Thoracic aorta (tissue), 2 donors: ENCODE results near the gene ZBTB8A. TPM values are rescaled to one million over a fixed set of nuclear protein-coding genes. Genes with fewer than 3 reads are reported as not detected.

Experiments used
- ATAC-seq: fragments of 150-250 bp; one replicate; pipeline ENCODE4 v1.8.0; 2017; ENCODE audit warnings: low read depth; ENCODE audit not compliant: insufficient number of reproducible peaks, low FRiP score
- DNase-seq: peaks from one replicate; pipeline ENCODE4 v3.0.0-alpha.2; 2020; ENCODE audit warnings: low spot score
- H3K27ac ChIP-seq, 2 donors: fragments of 200-600 bp; sonication (generic); 1 replicate in 1 of 2; 2 replicates in 1 of 2; pipeline ENCODE4 v1.5.1; 2016; ENCODE audit warnings: mild to moderate bottlenecking in 2 of 2, moderate library complexity in 2 of 2
- H3K27me3 ChIP-seq: fragments of 200-600 bp; sonication (generic); replicated peaks from 2 replicates; pipeline ENCODE4 v1.6.0; 2016; ENCODE audit warnings: mild to moderate bottlenecking; ENCODE audit not compliant: insufficient read depth
- H3K36me3 ChIP-seq: fragments of 200-600 bp; sonication (generic); one replicate; pipeline ENCODE4 v1.5.1; 2016
- H3K4me1 ChIP-seq, 2 donors: fragments of 200-600 bp; sonication (generic); 1 replicate in 1 of 2; 2 replicates in 1 of 2; pipeline versions ENCODE4 v1.5.1 to v1.6.0; 2016; ENCODE audit warnings: low read depth in 2 of 2, mild to moderate bottlenecking in 1 of 2; ENCODE audit not compliant: control insufficient read depth in 1 of 2
- H3K4me3 ChIP-seq: fragments of 200-600 bp; sonication (generic); 2 replicates; pipeline ENCODE4 v1.5.1; 2016; ENCODE audit warnings: mild to moderate bottlenecking
- H3K9me3 ChIP-seq: fragments of 200-600 bp; sonication (generic); 2 replicates; pipeline ENCODE4 v1.5.1; 2016
- total RNA-seq, 2 donors: library from RNA; depleted of rRNA; stranded (reverse); fragments of >200 nt; gene quantifications; one replicate each; pipeline versions ENCODE4 v1.1.0 to v1.2.3, GENCODE V29; 2016
- TF ChIP-seq, protein P1 (sequence below): fragments of 200-600 bp; sonication (generic); IDR thresholded peaks from one replicate; pipeline ENCODE4 v1.5.1; 2019; ENCODE audit warnings: antibody characterized with exemption

Gene ZBTB8A
- total RNA-seq, 2 donors from 2014 or later: 4.5 to 5.6 TPM

DNA sequence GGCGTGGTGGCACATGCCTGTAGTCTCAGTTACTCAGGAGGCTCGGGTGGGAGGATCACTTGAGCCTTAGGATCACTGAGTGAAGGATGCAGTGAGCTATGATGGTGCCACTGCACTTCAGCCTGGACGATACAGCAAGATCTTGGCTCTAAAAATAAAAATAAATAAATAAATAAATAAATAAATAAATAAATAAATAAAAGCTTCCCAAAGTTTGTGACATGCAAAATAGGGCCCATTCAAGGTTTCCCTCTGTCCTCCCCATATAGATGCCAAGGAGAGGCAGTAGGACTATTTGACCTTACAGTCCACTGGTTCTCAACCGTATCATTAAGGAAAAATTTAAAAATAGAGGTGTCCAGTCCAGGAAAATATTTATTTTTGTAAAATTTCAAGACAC is 70.0 kb downstream of the ZBTB8A start:
- ATAC-seq (no peak), DNase-seq (no peak)
- Histone ChIP-seq H3K4me3 (no peak overlapping the region), H3K27me3 (no peaks in the 10 kb centered on the region), H3K9me3 (no peaks in the 10 kb centered on the region), H3K27ac (no peak overlapping the region), H3K4me1 (peaks cover 0 to 10% of the 10 kb centered on the region in 2 donors), H3K36me3 (no peaks in the 10 kb centered on the region)
- TF ChIP-seq, protein P1, sequence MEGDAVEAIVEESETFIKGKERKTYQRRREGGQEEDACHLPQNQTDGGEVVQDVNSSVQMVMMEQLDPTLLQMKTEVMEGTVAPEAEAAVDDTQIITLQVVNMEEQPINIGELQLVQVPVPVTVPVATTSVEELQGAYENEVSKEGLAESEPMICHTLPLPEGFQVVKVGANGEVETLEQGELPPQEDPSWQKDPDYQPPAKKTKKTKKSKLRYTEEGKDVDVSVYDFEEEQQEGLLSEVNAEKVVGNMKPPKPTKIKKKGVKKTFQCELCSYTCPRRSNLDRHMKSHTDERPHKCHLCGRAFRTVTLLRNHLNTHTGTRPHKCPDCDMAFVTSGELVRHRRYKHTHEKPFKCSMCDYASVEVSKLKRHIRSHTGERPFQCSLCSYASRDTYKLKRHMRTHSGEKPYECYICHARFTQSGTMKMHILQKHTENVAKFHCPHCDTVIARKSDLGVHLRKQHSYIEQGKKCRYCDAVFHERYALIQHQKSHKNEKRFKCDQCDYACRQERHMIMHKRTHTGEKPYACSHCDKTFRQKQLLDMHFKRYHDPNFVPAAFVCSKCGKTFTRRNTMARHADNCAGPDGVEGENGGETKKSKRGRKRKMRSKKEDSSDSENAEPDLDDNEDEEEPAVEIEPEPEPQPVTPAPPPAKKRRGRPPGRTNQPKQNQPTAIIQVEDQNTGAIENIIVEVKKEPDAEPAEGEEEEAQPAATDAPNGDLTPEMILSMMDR: no peak

DNA sequence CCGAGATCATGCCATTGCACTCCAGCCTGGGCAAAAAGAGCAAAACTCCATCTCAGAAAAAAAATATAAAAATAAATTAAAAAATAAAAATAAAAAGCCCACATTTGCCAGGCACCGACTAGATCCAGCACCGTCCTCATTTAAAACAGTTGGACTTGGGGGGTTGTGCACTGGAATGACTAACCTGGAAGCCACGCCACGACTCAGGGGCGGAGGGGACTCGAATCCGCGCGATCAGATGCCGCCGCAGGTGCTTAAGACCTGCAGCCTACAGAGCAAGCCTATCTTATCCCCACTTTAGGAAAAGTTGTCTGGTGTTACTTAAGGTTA is 72.6 kb downstream of the ZBTB8A start:
- Histone ChIP-seq H3K36me3 (no peaks in the 10 kb centered on the region), H3K4me1 (peaks cover 0 to 10% of the 10 kb centered on the region in 2 donors), H3K27ac (no peak overlapping the region), H3K9me3 (no peaks in the 10 kb centered on the region), H3K27me3 (no peaks in the 10 kb centered on the region), H3K4me3 (peak overlapping the region; percentile 67)
- DNase-seq: no peak
- no peak for ATAC-seq
- TF ChIP-seq, protein P1: no peak

DNA sequence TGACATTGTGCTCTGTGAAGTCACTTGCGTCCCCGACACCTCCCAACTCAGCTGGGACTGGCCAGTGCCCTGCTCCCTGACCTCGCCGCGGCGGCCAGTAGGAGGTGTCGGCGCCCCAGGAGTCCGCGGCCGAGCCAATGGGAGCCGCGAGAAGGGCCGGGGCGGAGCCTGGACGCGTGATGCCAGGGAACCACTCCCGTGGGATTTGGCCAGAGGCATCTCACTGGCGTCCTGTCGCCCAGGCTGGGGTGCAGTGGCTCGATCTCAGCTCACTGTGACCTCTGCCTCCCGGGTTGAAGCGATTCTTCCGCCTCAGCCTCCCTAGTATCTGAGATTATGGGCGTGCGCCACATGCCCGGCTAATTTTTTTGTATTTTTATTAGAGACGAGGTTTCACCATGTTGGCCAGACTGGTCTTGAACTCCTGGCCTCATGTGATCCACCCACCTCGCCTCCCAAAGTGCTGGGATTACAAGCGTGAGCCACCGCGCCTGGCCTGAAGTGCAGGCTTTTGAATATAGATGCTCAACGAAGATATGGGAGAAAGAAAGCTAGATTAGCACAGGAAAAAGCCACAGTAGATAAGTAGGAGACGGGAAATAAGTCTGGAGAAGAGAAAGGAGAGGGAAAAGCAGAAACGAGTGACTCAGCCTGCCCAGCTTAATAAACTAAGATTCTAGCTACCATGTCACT is 73.1 kb downstream of the ZBTB8A start:
- peaks cover 0 to 10% of the 10 kb centered on the region in 2 donors for H3K4me1 ChIP-seq
- H3K9me3 ChIP-seq: no peaks in the 10 kb centered on the region
- no peaks in the 10 kb centered on the region for H3K36me3 ChIP-seq
- DNase-seq (peak; percentile 33), ATAC-seq (no peak)
- H3K4me3 ChIP-seq: peak overlapping the region; percentile 67
- H3K27ac ChIP-seq: no peak overlapping the region
- H3K27me3 ChIP-seq: no peaks in the 10 kb centered on the region
- TF ChIP-seq, protein P1: peak; percentile 33

DNA sequence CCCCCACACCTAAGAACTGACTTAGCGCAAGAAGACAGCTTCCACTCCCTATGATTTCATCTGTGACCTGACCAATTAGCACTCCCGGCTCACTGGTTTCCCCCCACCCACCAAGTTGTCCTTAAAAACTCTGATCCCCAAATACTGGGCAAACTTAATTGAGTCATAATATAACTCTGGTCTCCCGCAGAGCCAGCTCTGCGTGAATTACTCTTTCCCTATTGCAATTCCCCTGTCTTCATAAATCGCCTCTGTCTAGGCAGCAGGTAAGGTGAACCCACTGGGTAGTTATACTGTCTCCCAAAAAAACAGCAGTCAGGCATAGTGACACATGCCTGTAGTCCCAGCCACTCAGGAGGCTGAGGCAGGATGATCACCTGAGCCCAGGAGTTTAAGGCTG is 74.2 kb downstream of the ZBTB8A start:
- Histone ChIP-seq H3K27ac (no peak overlapping the region), H3K9me3 (no peaks in the 10 kb centered on the region), H3K4me1 (peaks cover 0 to 10% of the 10 kb centered on the region in 2 donors), H3K36me3 (no peaks in the 10 kb centered on the region), H3K27me3 (no peaks in the 10 kb centered on the region), H3K4me3 (no peak overlapping the region)
- ATAC-seq: no peak
- TF ChIP-seq, protein P1: no peak
- DNase-seq: no peak

DNA sequence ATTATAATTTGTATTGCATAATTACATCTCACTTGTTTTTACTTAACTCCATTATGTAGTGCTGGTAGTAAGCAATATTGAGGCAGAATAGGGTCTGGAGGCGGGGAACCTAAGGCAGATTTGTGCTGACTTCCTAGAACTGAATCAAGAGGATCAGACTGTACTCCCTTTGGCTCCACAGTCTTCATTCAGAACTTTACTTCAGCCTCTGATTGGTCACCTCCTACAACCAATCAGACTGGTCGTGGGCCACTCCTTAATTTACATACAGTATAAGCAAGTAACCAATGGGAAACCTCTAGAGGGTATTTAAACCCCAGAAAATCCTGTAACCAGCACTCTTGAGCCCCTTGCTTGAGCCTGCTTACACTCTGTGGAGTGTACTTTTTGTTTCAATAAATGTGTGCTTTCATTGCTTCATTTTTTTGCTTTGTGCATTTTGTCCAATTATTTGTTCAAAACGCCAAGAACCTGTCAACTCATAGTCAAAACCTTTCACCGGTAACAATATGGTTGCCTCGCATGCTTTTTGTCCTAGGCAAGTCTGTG is 79.5 kb downstream of the ZBTB8A start:
- Histone ChIP-seq H3K4me1 (no peaks in the 10 kb centered on the region), H3K9me3 (no peaks in the 10 kb centered on the region), H3K4me3 (no peak overlapping the region), H3K27me3 (no peaks in the 10 kb centered on the region), H3K27ac (no peak overlapping the region), H3K36me3 (no peaks in the 10 kb centered on the region)
- no peak for ATAC-seq
- DNase-seq: no peak
- TF ChIP-seq, protein P1: no peak
